Peyer's patch (tissue), 4 donors: Measurements from ENCODE around the gene MXD3. TPM values are rescaled to one million over a fixed set of nuclear protein-coding genes. Genes with fewer than 3 reads are reported as not detected.

Source experiments
- DNase-seq, 3 donors: peaks; one replicate each; pipeline ENCODE4 v3.0.0-alpha.2; 2017 to 2019
- H3K27ac ChIP-seq, 4 donors: fragments of 200-600 bp; sonication (generic); one replicate each; pipeline ENCODE4 v1.5.1; 2016 to 2019
- H3K27me3 ChIP-seq, 2 donors: fragments of 200-600 bp; sonication (generic); one replicate each; pipeline ENCODE4 v1.5.1; 2019
- H3K36me3 ChIP-seq, 3 donors: fragments of 200-600 bp; sonication (generic); one replicate each; pipeline ENCODE4 v1.5.1; 2016 to 2019
- H3K4me1 ChIP-seq, 4 donors: fragments of 200-600 bp; sonication (generic); one replicate each; pipeline ENCODE4 v1.5.1; 2016 to 2019
- H3K4me3 ChIP-seq, 4 donors: fragments of 200-600 bp; sonication (generic); 1 replicate in 3 of 4; 2 replicates in 1 of 4; pipeline ENCODE4 v1.5.1; 2016 to 2019; ENCODE audit warnings: mild to moderate bottlenecking in 1 of 4
- H3K9me3 ChIP-seq, 4 donors: fragments of 200-600 bp; sonication (generic); one replicate each; pipeline ENCODE4 v1.5.1; 2016 to 2019; ENCODE audit warnings: mild to moderate bottlenecking in 1 of 4
- POLR2A ChIP-seq, 2 donors: fragments of 450-650 bp; IDR thresholded peaks; one replicate each; pipeline ENCODE4 v1.5.1; 2017; ENCODE audit warnings: antibody characterized with exemption in 2 of 2, mild to moderate bottlenecking in 2 of 2, moderate library complexity in 2 of 2
- total RNA-seq, 4 donors: library from RNA; depleted of rRNA; stranded (reverse); fragments of >200 nt; gene quantifications; one replicate each; pipeline ENCODE4 v1.1.0, GENCODE V29; 2016
- TF ChIP-seq, protein P1 (sequence below), 6 experiments: fragments of 450-650 bp in 4 of 6; fragments of 200-600 bp in 2 of 6; sonication (generic) in 1 of 6; IDR thresholded peaks; one replicate each; pipeline ENCODE4 v1.5.1; 2017 to 2019; ENCODE audit warnings: antibody characterized with exemption in 6 of 6, mild to moderate bottlenecking in 3 of 6, moderate library complexity in 1 of 6

Gene MXD3
- total RNA-seq, 4 donors from 2014 or later, result 6.8 to 25.8 (median 18.5) TPM

DNA sequence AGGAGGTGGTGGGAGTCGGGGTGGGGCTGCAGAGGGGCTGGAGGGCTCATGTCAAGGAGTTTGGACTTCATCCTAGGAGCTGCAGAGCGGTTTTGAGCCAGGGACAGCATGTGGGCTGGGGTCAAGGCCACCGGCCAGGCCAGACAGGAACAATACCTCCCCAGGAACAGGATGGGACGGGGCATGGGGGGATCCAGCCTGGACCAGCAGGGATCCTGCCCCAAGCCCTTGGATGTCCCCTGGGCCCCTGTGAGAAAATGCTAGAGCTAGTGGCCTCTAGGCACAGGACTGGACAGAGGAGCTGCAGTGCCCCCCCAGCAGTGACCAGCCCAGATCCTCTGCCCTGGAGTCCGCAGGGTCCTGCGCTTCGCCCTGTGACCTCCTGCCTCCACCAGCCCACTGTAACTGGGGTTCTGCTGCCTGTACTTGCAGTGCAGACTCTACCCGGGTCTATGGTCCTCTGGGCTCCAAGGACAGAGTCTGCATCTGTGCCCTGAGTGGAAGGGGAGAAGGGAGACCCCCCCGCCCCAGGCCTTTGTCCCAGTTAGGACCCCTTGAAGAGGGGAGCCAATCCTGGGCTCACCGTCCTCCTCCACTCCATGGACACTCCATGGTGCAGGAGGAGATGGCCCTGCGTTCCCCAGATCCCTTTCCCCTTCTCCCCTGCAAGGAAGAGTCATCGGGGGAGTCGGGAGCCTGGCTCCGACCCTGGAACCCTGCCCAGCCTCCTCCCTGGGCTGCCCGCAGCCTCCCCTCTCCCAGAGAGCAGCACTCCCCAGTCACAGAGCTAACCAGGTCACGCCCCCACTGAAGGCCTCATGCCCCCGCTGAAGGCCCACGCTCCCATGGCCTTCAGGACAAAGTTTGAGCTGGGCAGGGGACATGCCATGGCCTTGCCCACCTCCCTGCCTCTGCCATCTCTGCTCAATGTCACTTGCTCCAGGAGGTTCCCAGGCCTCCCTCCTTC, 3.0 kb upstream of the MXD3 start:
- peak in 2 of 3 donors; percentile 38 to 46 for DNase-seq
- Histone ChIP-seq H3K27me3 (no peaks in the 10 kb centered on the region), H3K36me3 (no peaks in the 10 kb centered on the region), H3K4me3 (no peak overlapping the region), H3K9me3 (no peaks in the 10 kb centered on the region), H3K4me1 (peaks cover 6 to 33% (median 24%) of the 10 kb centered on the region in 4 donors), H3K27ac (no peak overlapping the region)
- TF ChIP-seq POLR2A (IDR thresholded peaks at IDR 0.05), result no peak
- TF ChIP-seq, protein P1, sequence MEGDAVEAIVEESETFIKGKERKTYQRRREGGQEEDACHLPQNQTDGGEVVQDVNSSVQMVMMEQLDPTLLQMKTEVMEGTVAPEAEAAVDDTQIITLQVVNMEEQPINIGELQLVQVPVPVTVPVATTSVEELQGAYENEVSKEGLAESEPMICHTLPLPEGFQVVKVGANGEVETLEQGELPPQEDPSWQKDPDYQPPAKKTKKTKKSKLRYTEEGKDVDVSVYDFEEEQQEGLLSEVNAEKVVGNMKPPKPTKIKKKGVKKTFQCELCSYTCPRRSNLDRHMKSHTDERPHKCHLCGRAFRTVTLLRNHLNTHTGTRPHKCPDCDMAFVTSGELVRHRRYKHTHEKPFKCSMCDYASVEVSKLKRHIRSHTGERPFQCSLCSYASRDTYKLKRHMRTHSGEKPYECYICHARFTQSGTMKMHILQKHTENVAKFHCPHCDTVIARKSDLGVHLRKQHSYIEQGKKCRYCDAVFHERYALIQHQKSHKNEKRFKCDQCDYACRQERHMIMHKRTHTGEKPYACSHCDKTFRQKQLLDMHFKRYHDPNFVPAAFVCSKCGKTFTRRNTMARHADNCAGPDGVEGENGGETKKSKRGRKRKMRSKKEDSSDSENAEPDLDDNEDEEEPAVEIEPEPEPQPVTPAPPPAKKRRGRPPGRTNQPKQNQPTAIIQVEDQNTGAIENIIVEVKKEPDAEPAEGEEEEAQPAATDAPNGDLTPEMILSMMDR (IDR thresholded peaks at IDR 0.05), result no peak

DNA sequence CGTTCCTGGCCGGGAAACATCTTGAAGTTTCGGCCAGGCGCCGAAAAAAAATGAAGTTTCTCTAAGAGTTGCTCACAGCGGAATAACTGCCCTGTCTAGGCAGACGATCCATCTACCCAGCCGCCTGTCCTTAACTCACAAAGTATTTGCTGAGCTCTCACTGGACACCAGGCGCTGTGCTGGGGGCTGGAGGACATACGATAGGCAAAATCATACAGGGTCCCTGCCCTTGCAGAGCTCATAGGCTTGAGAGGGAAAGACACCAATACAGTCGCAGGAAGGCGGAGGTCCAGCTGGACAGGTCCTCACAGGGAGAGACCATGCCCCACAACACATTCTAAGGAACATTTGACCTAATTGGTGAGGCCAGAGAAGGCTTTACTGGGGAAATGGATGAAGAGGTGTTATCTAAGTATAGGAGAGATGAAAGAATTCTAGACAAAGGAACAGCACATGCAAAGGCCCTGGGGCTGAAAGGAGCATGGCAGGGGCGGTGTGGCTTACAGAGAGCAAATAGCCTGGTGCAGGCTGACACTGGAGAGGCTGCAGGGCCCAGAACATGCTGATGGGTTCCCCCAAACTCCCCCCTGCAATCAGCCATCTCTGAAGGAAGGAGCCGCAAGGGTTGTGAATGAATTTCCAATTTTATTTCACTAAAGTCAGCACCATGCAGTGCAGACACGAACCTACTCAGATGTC, 2.0 kb upstream of the MXD3 start:
- Histone ChIP-seq H3K4me1 (peaks cover 6 to 33% (median 24%) of the 10 kb centered on the region in 4 donors), H3K36me3 (no peaks in the 10 kb centered on the region), H3K9me3 (no peaks in the 10 kb centered on the region), H3K4me3 (no peak overlapping the region), H3K27ac (no peak overlapping the region), H3K27me3 (no peaks in the 10 kb centered on the region)
- TF ChIP-seq, protein P1 (IDR thresholded peaks at IDR 0.05), result no peak
- TF ChIP-seq POLR2A (IDR thresholded peaks at IDR 0.05), result no peak
- DNase-seq, result peak in 2 of 3 donors; percentile 25 to 42

DNA sequence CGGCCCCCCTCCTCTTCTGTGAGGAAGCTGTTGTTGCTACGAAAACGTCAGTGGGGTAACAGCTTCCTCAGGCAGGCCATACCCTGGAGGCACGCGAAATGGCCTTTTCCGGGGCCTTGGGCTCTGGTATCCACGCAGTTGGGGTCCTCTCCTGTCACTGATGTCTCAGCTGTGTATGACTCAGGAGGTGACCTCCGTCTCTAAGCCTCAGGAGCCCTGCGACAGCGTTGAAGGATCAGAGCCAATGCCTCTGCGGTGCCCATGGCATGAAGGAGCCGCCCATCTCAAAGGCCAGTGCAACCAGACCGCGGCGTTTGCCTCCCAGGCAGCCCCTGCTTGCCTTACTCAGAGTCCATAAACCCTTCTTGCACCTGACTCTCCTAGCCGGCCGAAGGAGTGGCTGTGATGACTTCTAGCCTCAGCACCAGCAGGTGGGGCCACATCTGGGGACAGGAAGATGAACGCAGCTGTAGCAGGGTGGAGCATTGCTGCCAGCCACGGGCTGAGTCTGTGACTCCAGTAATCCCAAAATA, 1.0 kb upstream of the MXD3 start:
- Histone ChIP-seq H3K27me3 (no peaks in the 10 kb centered on the region), H3K4me1 (peaks cover 6 to 36% (median 24%) of the 10 kb centered on the region in 4 donors), H3K27ac (peak overlapping the region; percentile 3 to 69 (median 44)), H3K9me3 (no peaks in the 10 kb centered on the region), H3K4me3 (peak overlapping the region; percentile 22 to 63 (median 44)), H3K36me3 (peaks cover 0 to 3% (median 0%) of the 10 kb centered on the region in 3 donors)
- DNase-seq, result peak in 2 of 3 donors; percentile 77 to 79
- TF ChIP-seq, protein P1 (IDR thresholded peaks at IDR 0.05), result no peak
- no peak for TF ChIP-seq POLR2A (IDR thresholded peaks at IDR 0.05)

DNA sequence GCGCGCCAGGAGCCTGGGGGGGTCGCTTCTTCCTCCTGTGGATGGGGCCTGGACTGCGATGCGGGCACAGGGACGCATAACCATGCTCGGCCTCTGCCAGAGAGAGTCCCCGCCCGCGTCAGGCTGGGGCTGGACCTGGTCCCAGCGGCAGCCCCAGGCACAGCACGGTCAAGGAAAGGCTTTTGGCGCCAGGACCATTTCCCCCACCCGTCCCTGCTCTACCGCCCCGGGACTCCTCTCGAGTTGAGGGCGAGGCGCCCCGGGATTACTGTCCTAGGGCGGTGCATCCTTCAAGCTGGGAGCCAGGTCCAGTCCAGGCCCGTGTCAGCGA, 341 bp downstream of the MXD3 start:
- H3K9me3 ChIP-seq, result no peaks in the 10 kb centered on the region
- H3K4me3 ChIP-seq, result peak overlapping the region; percentile 36 to 63 (median 53)
- peaks cover 0 to 15% (median 0%) of the 10 kb centered on the region in 3 donors for H3K36me3 ChIP-seq
- TF ChIP-seq, protein P1 (IDR thresholded peaks at IDR 0.05), result peak in 2 of 6 experiments; percentile 6
- TF ChIP-seq POLR2A (IDR thresholded peaks at IDR 0.05), result no peak
- no peak for DNase-seq
- no peaks in the 10 kb centered on the region for H3K27me3 ChIP-seq
- H3K27ac ChIP-seq, result peak overlapping the region in 3 of 4 donors; percentile 1 to 60 (median 35)
- peaks cover 6 to 41% (median 24%) of the 10 kb centered on the region in 4 donors for H3K4me1 ChIP-seq

DNA sequence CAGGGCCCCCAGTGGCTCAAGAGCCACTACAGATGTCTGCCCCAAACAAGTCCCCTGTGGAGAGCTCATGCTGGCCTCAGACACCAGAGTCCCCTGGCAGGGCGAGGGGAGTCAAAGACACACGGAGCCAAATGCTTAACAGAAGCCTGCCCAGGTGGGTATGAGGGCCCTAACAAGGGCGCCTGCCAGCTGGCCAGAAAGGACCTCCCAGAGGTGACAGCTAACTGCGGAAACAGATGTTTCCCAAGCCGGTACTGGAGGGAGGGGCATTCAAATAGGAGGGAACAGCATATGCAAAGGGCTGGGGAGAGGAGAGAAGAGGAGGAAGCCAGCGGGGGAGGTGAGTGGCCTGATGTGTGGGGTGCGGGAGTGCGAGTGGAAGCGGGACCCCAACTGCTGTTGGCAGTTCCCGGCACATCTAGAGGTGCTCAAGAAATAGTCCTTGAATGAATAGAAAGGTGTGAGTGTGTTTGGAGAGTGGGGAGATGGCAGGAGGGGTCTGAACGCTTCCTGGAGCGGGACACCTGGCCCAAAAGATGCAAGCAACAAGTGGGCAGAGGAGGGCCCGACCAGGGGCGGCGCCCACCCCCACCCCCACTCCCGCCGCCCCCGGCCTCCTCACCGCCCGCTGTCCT, 824 bp downstream of the MXD3 start:
- peak overlapping the region; percentile 36 to 63 (median 53) for H3K4me3 ChIP-seq
- peaks cover 0 to 20% (median 0%) of the 10 kb centered on the region in 3 donors for H3K36me3 ChIP-seq
- H3K9me3 ChIP-seq, result no peaks in the 10 kb centered on the region
- peak in 2 of 3 donors; percentile 69 to 77 for DNase-seq
- H3K27me3 ChIP-seq, result no peaks in the 10 kb centered on the region
- peak overlapping the region in 3 of 4 donors; percentile 10 to 60 (median 35) for H3K27ac ChIP-seq
- TF ChIP-seq POLR2A (IDR thresholded peaks at IDR 0.05), result no peak
- TF ChIP-seq, protein P1 (IDR thresholded peaks at IDR 0.05), result no peak
- H3K4me1 ChIP-seq, result peaks cover 6 to 41% (median 25%) of the 10 kb centered on the region in 4 donors
